HepG2 (cell line): Measurements from ENCODE around the gene TMEM198. TPM values are rescaled to one million over a fixed set of nuclear protein-coding genes. Genes with fewer than 3 reads are reported as not detected.

Experiments
- E2F5 ChIP-seq: sonication (generic); formaldehyde crosslinking; conservative IDR thresholded peaks from 2 replicates; pipeline ENCODE4 v1.4.0; 2020; ENCODE audit warnings: missing genetic modification reagents
- FOXK2 ChIP-seq: fragments of 450-650 bp; IDR thresholded peaks from 2 replicates; pipeline ENCODE4 v1.6.1; 2016
- GABPB1 ChIP-seq: IDR thresholded peaks from 2 replicates; pipeline ENCODE4 v1.6.1; 2016; ENCODE audit warnings: mild to moderate bottlenecking, missing genetic modification reagents, moderate library complexity, missing compliant biosample characterization
- HMGXB3 ChIP-seq: sonication (generic); formaldehyde crosslinking; IDR thresholded peaks from 2 replicates; pipeline ENCODE4 v1.4.0; 2020; ENCODE audit warnings: missing genetic modification reagents, borderline replicate concordance
- ISL2 ChIP-seq: sonication (generic); formaldehyde crosslinking; IDR thresholded peaks from 2 replicates; pipeline ENCODE4 v1.5.0; 2020; ENCODE audit warnings: missing genetic modification reagents
- MEIS1 ChIP-seq: sonication (generic); formaldehyde crosslinking; IDR thresholded peaks from 2 replicates; pipeline ENCODE4 v1.9.0; 2021; ENCODE audit warnings: mild to moderate bottlenecking, missing genetic modification reagents, moderate library complexity, borderline replicate concordance
- POLR2AphosphoS5 ChIP-seq: IDR thresholded peaks from 2 replicates; pipeline ENCODE4 v1.6.1; 2012; ENCODE audit warnings: low read depth, low read length
- ZNF121 ChIP-seq: sonication (generic); formaldehyde crosslinking; IDR thresholded peaks from 2 replicates; pipeline ENCODE4 v1.5.0; 2020; ENCODE audit warnings: mild to moderate bottlenecking, missing genetic modification reagents
- ZNF160 ChIP-seq: sonication (generic); formaldehyde crosslinking; IDR thresholded peaks from 2 replicates; pipeline ENCODE4 v1.8.0; 2022; ENCODE audit warnings: mild to moderate bottlenecking, inconsistent platforms, missing genetic modification reagents
- ZNF17 ChIP-seq: sonication (generic); formaldehyde crosslinking; IDR thresholded peaks from 2 replicates; pipeline ENCODE4 v1.5.0; 2020; ENCODE audit warnings: mild to moderate bottlenecking, missing genetic modification reagents
- ZNF724P ChIP-seq: sonication (generic); formaldehyde crosslinking; IDR thresholded peaks from 2 replicates; pipeline ENCODE4 v1.8.0; 2022; ENCODE audit warnings: missing genetic modification reagents, borderline replicate concordance
- polyA plus RNA-seq, 8 experiments: library from polyadenylated mRNA; depleted of rRNA in 3 of 8; stranded (reverse) in 7 of 8; unstranded in 1 of 8; fragments of >200 nt; fragmentation: Illumina TruSeq in 4 of 8; extraction: Trizol in 4 of 8; gene quantifications; 2 replicates each; pipeline versions ENCODE4 v1.2.1 to v1.2.3, GENCODE V29; 2011 to 2016; ENCODE audit warnings: low read depth in 4 of 8, missing spikeins in 1 of 8, mixed read lengths in 1 of 8; ENCODE audit not compliant: insufficient read depth in 1 of 8
- total RNA-seq, 5 experiments: library from RNA; depleted of rRNA; stranded (reverse); fragments of >200 nt; fragmentation: Illumina TruSeq; extraction: Trizol; gene quantifications; 2 replicates each; pipeline ENCODE4 v1.2.3, GENCODE V29; 2016; ENCODE audit warnings: low read depth in 1 of 5
- TF ChIP-seq, protein P1 (sequence below): sonication (generic); formaldehyde crosslinking; IDR thresholded peaks from 2 replicates; pipeline ENCODE4 v1.5.1; 2020; ENCODE audit warnings: mild to moderate bottlenecking, missing genetic modification reagents, moderate library complexity
- TF ChIP-seq, protein P2 (sequence below): sonication (generic); formaldehyde crosslinking; IDR thresholded peaks from 2 replicates; pipeline ENCODE4 v1.5.1; 2020; ENCODE audit warnings: mild to moderate bottlenecking, missing genetic modification reagents, borderline replicate concordance
- TF ChIP-seq, protein P3 (sequence below), 2 experiments: sonication (generic) in 1 of 2; formaldehyde crosslinking in 1 of 2; IDR thresholded peaks; 2 replicates each; pipeline versions ENCODE4 v1.4.0 to v1.6.1; 2016 to 2020; ENCODE audit warnings: borderline replicate concordance in 1 of 2, low read depth in 1 of 2, mild to moderate bottlenecking in 1 of 2, missing genetic modification reagents in 1 of 2
- TF ChIP-seq, protein P4 (sequence below): sonication (generic); formaldehyde crosslinking; IDR thresholded peaks from 2 replicates; pipeline ENCODE4 v1.8.1; 2023; ENCODE audit warnings: missing genetic modification reagents, mild to moderate bottlenecking, borderline replicate concordance

TMEM198 gene
- total and polyA plus RNA-seq, 2 of the 13 experiments (the other 11 are each of a cell fraction or from before 2014, with no cell fraction given), result 17.3 to 23.5 TPM

- TF ChIP-seq HMGXB3 (CRISPR knock-in tag), result 0 out of 2 replicates have a peak, but pooled peaks have one; percentile 37
- TF ChIP-seq, protein P1, sequence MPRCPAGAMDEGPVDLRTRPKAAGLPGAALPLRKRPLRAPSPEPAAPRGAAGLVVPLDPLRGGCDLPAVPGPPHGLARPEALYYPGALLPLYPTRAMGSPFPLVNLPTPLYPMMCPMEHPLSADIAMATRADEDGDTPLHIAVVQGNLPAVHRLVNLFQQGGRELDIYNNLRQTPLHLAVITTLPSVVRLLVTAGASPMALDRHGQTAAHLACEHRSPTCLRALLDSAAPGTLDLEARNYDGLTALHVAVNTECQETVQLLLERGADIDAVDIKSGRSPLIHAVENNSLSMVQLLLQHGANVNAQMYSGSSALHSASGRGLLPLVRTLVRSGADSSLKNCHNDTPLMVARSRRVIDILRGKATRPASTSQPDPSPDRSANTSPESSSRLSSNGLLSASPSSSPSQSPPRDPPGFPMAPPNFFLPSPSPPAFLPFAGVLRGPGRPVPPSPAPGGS (CRISPR knock-in tag), result no peak; the same call in none of the 2 replicates
- no peak; the same call in 1 of the 2 replicates for TF ChIP-seq ZNF724P (CRISPR knock-in tag)
- TF ChIP-seq, protein P2, sequence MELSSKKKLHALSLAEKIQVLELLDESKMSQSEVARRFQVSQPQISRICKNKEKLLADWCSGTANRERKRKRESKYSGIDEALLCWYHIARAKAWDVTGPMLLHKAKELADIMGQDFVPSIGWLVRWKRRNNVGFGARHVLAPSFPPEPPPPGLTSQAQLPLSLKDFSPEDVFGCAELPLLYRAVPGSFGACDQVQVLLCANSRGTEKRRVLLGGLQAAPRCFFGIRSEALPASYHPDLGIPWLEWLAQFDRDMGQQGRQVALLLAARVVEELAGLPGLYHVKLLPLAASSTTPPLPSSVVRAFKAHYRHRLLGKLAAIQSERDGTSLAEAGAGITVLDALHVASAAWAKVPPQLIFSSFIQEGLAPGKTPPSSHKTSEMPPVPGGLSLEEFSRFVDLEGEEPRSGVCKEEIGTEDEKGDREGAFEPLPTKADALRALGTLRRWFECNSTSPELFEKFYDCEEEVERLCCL (CRISPR knock-in tag), result peak; percentile 77; the same call in 1 of the 2 replicates
- TF ChIP-seq, protein P3, sequence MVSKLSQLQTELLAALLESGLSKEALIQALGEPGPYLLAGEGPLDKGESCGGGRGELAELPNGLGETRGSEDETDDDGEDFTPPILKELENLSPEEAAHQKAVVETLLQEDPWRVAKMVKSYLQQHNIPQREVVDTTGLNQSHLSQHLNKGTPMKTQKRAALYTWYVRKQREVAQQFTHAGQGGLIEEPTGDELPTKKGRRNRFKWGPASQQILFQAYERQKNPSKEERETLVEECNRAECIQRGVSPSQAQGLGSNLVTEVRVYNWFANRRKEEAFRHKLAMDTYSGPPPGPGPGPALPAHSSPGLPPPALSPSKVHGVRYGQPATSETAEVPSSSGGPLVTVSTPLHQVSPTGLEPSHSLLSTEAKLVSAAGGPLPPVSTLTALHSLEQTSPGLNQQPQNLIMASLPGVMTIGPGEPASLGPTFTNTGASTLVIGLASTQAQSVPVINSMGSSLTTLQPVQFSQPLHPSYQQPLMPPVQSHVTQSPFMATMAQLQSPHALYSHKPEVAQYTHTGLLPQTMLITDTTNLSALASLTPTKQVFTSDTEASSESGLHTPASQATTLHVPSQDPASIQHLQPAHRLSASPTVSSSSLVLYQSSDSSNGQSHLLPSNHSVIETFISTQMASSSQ (IDR thresholded peaks at IDR 0.05; ENCODE audit: low read depth), result no peak
- TF ChIP-seq, protein P3 (CRISPR knock-in tag; IDR thresholded peaks at IDR 0.05; ENCODE audit: borderline replicate concordance), result peak; percentile 55; the same call in 1 of the 2 replicates
- no peak for TF ChIP-seq ZNF160 (CRISPR knock-in tag)
- TF ChIP-seq ZNF17, result no peak
- TF ChIP-seq FOXK2, result no peak
- TF ChIP-seq GABPB1 (CRISPR knock-in tag), result peak; percentile 73
- TF ChIP-seq, protein P4, sequence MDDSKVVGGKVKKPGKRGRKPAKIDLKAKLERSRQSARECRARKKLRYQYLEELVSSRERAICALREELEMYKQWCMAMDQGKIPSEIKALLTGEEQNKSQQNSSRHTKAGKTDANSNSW (CRISPR knock-in tag), result peak; percentile 48; the same call in 1 of the 2 replicates
- no peak for TF ChIP-seq MEIS1 (CRISPR knock-in tag)
- peak; percentile 25 for TF ChIP-seq E2F5 (CRISPR knock-in tag)
- peak; percentile 90 for TF ChIP-seq POLR2AphosphoS5
- no peak for TF ChIP-seq ZNF121 (CRISPR knock-in tag)
- TF ChIP-seq ISL2 (CRISPR knock-in tag), result peak; percentile 41; the same call in 1 of the 2 replicates
These were observed 45.4 kb upstream of the TMEM198 start, which contains the start of gene GMPPA (continued) for GRCh38 chr2:219498280-219499057.
